Kidney epithelial cell (primary cell): ENCODE data around the gene CLMP. TPM values are rescaled to one million over a fixed set of nuclear protein-coding genes. Genes with fewer than 3 reads are reported as not detected.
"Not testable (repeated sequence)": the region's sequence is repeated elsewhere in the genome, so short reads cannot be mapped to it uniquely, and the experiment has no call there.

Experiments used
- DNase-seq: peaks from one replicate; pipeline ENCODE4 v3.0.0-alpha.2; 2010; ENCODE audit warnings: low read depth
- H3K27me3 ChIP-seq: 2 replicates; pipeline ENCODE4 v1.6.0; 2011; ENCODE audit warnings: low read length; ENCODE audit not compliant: control insufficient read depth, insufficient read depth
- H3K36me3 ChIP-seq: 2 replicates; pipeline ENCODE4 v1.5.1; 2011; ENCODE audit warnings: low read length; ENCODE audit not compliant: control insufficient read depth, insufficient read depth
- H3K4me3 ChIP-seq: 2 replicates; pipeline ENCODE4 v1.5.1; 2011; ENCODE audit warnings: low read depth, mild to moderate bottlenecking, control low read depth, low read length
- total RNA-seq: library from RNA; depleted of rRNA; stranded (reverse); fragments of >200 nt; gene quantifications from 2 replicates; pipeline ENCODE4 v1.2.3, GENCODE V29; 2015
- TF ChIP-seq, protein P1 (sequence below): IDR thresholded peaks from 2 replicates; pipeline ENCODE4 v1.5.1; 2011; ENCODE audit warnings: mild to moderate bottlenecking, moderate library complexity, low read length, control low read depth, inconsistent platforms; ENCODE audit not compliant: insufficient read depth, poor library complexity, severe bottlenecking

Gene CLMP
- total RNA-seq, 1 donor from 2014 or later = 6.4 TPM

DNA sequence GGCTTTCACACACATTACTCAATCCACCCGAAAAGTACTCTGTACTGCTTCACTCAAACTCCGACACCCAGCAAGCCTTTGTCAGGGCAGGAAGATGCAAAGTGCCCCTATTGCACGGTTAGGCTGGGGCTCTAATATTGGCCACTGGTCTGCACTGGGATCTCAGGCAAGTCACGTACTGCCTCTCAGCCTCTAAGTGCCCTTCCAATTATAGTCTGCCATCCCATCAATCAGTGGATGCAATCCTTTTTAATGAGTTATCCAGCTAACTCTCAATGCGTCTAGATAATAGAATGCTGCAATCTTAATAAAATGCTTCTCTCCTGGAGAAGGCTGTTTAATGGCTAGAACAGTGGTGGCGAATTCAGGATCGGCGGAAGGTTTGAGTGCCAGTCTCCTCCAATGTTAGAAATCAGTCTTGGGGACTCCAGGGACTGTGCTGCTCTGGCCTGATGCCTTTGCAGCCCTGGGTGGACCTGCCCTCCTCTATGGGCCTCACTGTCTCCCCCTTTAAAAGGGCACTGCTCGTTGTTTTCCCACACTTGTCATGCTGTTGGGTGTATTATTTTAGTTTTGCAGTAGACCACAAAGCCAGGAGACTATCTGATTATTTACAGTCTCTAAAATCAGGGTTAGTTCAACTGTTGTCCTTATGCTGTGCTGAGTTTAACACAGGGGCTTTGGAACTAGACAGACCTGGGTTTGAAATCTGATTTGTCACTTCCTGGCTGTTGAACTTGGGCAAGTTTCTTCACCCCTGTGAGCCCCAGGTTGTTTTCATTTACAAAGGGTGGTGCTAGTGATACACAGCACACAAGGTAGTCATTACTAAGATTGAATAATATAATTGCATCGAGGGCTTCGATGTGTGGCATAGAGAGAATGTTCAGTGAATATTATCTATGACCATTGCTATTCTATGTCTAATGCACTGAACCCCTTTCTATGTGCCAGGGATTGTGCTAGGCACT, 36.7 kb downstream of the CLMP start:
- TF ChIP-seq, protein P1, sequence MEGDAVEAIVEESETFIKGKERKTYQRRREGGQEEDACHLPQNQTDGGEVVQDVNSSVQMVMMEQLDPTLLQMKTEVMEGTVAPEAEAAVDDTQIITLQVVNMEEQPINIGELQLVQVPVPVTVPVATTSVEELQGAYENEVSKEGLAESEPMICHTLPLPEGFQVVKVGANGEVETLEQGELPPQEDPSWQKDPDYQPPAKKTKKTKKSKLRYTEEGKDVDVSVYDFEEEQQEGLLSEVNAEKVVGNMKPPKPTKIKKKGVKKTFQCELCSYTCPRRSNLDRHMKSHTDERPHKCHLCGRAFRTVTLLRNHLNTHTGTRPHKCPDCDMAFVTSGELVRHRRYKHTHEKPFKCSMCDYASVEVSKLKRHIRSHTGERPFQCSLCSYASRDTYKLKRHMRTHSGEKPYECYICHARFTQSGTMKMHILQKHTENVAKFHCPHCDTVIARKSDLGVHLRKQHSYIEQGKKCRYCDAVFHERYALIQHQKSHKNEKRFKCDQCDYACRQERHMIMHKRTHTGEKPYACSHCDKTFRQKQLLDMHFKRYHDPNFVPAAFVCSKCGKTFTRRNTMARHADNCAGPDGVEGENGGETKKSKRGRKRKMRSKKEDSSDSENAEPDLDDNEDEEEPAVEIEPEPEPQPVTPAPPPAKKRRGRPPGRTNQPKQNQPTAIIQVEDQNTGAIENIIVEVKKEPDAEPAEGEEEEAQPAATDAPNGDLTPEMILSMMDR = no peak
- Histone ChIP-seq H3K27me3 (no peaks in the 10 kb centered on the region), H3K36me3 (no peaks in the 10 kb centered on the region), H3K4me3 (no peak overlapping the region)
- DNase-seq = no peak

DNA sequence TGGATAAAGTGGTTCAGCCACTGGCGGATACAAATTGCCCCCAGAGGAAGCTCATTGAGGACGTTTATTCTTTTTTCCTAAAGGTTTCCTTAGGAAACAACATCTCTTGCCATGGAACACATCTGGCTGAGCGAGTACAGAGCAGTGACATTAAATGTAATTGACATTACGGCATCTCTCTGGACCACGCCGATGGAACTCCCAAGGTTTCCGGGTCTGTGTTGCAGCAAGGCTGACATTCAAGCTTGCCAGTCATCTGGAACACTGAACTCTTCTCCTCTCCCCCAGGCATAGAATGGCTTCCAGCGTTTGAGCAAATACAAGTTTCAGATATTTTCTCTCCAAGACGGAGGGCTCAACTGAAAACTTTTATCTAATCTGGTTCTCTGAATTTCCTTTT, 42.1 kb downstream of the CLMP start:
- no peaks in the 10 kb centered on the region for H3K27me3 ChIP-seq
- no peak for DNase-seq
- H3K4me3 ChIP-seq = no peak overlapping the region
- TF ChIP-seq, protein P1 = no peak
- no peaks in the 10 kb centered on the region for H3K36me3 ChIP-seq

DNA sequence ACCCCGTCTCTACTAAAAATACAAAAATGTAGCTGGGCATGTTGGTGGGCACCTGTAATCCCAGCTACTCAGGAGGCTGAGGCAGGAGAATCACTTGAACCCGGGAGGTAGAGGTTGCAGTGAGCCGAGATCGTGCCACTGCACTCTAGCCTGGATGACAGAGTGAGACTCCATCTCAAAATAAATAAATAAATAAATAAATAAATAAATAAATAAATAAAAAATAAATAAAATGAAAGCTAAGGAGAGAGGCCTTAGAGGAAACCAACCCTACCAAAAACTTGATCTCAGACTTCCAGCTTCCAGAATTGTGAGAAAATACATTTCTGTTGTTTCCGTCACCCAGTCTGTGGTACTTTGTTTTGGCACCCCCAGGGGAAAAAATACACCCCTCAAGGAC, 42.7 kb downstream of the CLMP start:
- not testable (repeated sequence) for DNase-seq, H3K36me3 ChIP-seq, H3K4me3 ChIP-seq, H3K27me3 ChIP-seq

DNA sequence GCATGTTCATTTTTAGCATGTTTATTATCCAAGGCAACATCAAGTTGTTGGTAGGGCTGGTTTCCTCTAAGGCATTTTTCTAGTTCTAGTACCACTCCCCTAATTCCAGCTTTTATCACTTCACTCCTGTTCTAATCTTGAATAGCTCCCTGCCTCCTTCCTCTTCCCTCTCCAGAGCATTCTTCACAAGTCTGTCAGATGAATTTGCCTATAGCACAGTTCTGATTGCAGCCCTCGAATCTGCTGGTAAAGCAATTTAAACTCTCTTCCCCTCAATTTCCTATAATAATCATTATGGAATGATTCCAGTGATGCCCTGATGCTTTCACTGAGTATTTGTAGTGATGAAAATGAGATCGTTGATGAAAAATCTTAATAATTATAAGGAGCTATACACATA, 43.3 kb downstream of the CLMP start:
- TF ChIP-seq, protein P1 = no peak
- no peak for DNase-seq
- H3K4me3 ChIP-seq = no peak overlapping the region
- H3K36me3 ChIP-seq = no peaks in the 10 kb centered on the region
- no peaks in the 10 kb centered on the region for H3K27me3 ChIP-seq

DNA sequence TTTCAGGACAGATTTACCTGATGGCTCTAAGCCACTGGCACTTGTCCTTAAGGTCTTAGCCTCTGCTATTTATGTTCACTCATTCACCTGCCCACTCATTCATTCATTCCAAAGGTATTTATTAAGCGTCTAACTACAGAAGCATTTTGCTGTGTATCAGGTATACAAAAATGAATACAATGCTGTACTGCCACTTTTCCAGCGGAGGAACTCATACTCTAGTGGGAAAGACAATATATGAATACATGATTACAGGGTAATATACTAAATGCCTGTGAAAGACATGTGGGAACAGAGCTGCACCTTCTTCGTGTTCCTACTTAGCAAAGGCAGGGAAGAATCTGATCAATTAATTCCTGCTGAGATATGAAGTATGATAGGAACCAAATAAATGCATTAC, 43.7 kb downstream of the CLMP start:
- TF ChIP-seq, protein P1 = no peak
- H3K27me3 ChIP-seq = no peaks in the 10 kb centered on the region
- H3K4me3 ChIP-seq = no peak overlapping the region
- no peaks in the 10 kb centered on the region for H3K36me3 ChIP-seq
- no peak for DNase-seq

DNA sequence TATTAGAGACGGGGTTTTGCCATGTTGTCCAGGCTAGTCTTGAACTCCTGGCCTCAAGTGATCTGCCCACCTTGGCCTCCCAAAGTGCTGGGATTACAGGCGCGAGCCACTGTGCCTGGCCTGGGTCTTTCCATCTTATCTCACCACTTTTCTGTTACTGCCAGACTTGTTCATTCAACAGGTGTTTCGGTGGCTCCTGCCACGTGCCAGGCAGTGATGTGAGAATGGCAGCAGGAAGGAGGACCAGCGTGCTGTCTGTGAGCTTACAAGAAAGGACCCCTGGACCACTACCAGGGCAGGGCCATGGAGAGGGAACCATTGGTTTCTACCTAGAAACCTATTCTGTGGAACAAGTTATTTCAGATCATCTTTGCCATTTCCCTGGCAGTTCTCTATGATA, 44.2 kb downstream of the CLMP start:
- Histone ChIP-seq H3K27me3 (no peaks in the 10 kb centered on the region), H3K4me3 (no peak overlapping the region), H3K36me3 (no peaks in the 10 kb centered on the region)
- TF ChIP-seq, protein P1 = no peak
- no peak for DNase-seq
